Ammon's horn (tissue), 1 donor: ENCODE results near the gene AXIN2.
A peak's percentile ranks its signal among the peaks of the same experiment; 100 is the strongest.

Experiments used
- DNase-seq: peaks from one replicate; pipeline ENCODE4 v3.0.0-alpha.2; 2016; ENCODE audit warnings: low spot score

AXIN2 gene, protein sequence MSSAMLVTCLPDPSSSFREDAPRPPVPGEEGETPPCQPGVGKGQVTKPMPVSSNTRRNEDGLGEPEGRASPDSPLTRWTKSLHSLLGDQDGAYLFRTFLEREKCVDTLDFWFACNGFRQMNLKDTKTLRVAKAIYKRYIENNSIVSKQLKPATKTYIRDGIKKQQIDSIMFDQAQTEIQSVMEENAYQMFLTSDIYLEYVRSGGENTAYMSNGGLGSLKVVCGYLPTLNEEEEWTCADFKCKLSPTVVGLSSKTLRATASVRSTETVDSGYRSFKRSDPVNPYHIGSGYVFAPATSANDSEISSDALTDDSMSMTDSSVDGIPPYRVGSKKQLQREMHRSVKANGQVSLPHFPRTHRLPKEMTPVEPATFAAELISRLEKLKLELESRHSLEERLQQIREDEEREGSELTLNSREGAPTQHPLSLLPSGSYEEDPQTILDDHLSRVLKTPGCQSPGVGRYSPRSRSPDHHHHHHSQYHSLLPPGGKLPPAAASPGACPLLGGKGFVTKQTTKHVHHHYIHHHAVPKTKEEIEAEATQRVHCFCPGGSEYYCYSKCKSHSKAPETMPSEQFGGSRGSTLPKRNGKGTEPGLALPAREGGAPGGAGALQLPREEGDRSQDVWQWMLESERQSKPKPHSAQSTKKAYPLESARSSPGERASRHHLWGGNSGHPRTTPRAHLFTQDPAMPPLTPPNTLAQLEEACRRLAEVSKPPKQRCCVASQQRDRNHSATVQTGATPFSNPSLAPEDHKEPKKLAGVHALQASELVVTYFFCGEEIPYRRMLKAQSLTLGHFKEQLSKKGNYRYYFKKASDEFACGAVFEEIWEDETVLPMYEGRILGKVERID

DNA sequence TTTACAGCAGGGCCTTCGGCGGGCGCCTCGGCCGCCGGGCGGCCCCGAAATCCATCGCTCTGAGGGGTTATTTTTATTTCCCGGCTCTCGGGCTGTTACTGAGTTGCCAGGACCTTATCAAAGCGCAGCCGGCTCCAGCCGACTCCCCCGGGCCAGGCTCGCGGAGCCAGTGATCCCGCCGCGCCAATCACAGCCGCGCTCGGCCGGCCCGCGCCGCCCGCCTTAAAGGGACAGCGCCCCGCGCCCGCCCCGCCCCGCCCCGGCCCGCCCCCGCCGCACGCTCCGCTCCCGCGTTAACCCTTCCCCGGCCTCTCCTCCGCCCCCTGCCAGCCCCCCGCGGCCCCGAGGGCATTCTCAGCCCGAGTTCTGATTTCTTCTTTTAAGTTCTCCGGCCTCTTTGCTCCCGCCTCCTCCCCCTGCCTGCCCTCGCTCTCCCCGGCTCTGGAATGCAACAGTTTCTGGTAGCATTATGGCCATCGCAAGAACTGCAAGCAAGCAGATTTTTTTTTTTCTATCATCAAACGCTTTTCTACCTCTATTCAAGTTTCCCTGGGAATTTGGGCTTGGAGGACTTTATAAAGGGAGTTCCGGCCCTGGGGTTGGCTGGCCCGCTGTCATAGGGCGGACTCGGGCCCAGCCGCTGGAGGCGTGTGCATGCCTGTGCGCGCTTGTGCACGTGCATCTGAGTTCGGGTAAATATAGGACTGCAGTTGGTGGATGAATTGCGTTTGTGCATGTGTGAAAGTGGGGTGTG, at the start of gene AXIN2:
Gene AXIN2, minus strand, starts transcription at position 197 of the 754 bp plus-strand sequence. CDS start 3,028 bp downstream, outside the sequence.
- DNase-seq: peak; percentile 85

DNA sequence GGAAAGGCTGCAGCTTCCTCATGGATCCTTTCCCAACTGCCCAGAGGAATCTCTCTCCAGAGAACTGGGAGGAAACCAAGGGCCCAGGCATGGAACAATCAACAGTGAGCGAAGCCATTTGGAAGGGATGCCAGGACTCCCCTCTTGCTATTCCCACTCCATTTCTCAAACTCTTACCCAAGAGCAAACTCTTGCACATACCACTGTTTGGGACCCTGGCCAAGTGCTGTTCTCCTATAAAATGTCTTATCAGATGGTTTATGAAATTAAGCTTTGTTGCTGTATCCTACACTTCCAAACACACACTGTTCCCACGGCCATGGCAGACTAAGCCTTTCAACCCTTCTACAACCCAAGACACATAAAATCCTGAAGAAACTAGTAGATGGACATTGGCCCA, 48.3 kb upstream of the AXIN2 start:
- DNase-seq: no peak

DNA sequence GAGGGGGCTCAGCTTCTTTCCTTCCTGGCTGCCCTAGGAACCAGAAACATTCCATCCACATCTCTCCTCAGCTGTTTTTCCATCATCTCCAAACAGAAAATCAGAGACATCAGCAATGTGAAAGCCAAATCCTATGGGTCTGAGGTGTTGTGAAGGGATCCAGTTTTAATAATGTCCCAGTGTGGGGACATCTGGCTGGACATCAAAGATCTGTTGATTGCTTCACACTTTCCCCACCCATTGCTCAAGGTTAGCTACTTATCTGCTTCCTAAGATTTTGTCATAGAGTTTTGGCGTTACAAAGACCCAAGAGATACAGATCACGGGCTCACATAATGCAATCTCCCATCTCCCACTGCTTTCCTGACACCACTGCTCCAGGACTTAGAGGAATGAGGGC, 47.8 kb upstream of the AXIN2 start:
- no peak for DNase-seq

DNA sequence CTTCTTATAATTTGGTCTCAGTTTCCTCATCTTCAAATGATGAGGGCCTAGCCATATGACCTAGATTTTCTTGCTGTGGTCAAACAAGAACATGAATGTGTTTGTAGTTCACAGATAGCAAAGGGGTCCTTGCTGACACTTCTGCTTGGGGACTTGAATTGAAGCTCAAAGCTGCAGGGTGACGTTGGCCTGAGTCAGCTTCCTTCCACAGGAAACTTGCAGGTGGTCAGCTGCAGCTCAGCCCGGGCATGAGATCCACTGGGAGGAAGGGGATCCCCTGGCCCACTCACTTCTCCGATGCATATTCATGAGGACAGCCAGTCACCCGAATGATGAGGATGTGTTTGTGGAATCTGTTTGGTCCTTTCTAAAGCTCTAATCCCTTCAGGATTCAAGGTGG, 42.6 kb upstream of the AXIN2 start:
- no peak for DNase-seq

DNA sequence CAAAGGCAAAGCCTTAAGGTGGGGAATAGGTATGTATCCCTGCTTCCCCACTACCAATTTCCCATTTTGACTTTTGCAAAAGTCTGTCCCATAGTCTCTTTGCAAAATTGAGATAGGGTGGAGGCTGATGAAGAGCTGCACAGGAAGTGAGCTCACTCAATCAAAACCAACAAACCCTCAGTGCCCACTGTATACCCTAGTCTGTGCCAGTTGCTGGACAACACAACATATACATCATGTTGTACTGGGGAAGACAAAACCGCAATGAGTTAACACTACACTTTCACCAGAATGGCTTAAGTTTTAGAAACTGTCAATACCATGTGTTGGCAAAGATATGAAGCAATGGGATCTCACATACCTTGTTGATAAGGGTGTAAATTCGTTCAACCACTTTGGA, 40.4 kb upstream of the AXIN2 start:
- no peak for DNase-seq

DNA sequence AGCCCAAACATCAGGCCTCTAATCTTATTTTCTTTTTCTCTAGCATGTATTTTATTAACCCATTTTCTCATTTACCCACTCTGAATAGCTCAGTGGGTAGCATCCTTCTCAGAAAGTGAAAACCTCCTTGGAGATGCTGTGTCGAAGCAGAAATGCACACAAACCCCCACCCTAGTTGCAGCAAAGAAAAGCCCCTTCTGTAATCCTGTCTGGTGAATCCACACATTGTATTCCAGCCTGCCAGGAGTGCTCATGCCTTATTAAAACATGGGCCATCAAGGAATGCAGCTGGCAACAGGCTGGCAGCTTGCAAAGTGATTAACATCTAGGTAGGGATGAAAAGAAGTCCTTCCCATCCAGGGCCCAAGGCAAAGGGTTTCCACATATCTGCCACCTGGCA, 39.7 kb upstream of the AXIN2 start:
- no peak for DNase-seq

DNA sequence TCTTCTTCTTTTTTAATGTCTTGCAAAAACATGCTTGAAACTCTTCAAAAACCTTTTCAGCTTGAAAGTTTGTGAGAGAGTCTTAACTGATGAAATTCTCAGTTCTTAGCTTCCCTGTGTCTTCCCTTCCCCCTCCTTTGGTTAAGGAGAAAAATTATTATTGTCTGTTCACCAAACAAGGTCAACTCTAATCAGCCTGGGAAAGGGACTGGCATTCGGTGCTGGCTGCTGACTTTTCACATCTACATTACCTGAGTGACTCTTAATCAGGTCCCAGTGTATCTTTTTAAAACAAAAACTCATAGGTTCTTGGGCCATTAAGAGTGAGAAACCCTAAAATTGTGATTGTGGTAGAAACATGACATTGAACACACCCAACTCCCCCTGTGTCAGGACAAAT, 39.1 kb upstream of the AXIN2 start:
- no peak for DNase-seq

DNA sequence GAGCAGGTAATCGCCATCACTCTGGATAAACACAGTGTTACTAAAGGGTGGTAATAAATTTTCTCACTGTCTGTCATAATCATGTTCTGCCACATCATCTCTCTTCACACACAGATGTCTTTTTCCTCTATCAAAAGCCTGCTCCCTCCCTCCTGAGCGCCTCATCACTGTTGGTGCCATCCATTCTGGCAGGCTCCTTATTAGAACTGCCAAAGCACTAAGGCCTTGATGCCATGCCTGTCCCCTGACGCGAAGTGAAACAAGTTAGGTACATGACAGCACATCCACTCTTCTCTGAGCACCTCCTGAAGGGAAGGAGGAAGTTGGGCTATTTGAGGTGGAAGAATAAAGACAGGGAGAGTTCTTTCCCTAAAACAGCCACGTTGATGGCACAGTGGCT, 38.2 kb upstream of the AXIN2 start:
- peak; percentile 24 for DNase-seq

DNA sequence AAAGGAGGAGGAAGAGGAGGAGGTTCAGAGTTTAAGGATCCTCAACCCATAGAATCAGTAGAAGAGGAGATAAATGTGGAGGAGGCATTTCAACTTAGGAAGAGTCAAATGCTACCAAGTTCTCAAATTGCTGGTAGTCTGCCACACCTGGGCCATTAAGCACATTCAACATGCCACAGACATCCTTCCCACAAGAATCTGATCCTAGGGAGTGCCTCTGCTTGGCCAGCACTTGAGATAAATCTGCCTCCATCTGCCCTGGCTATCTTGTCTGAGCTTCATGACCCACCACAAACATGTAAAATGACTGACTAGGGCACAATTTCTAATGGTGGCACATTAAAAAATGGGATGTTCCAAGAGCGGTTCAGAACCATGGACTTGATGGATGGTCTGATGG, 37.3 kb upstream of the AXIN2 start:
- DNase-seq: no peak

DNA sequence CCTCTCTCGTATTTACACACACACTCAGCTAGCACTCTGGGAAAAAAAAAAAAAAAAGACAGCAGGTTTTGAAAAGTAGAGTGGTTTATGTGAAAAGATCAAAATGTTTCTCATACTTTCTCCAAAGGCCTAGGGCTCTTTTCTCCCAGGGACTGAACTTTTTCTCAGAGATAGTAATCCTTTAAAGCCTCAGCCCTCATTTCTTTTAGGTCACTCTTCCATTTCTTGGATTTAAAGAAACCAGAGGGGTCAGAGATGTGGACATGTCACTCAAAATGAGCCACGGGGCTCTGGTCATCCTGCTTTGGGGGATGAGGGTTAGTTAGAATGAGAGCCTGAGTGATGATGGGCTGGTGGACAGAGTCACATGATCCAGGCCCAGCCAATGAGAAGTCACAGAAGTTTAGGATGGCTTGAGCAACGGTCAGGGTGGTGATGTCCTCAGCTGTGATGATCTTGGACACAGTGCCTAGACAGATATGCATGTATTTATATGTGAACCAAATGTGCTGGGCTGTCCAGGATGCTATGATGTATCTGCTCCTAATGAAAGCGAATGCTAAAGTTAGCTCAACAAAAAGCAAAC, 33.7 kb upstream of the AXIN2 start:
- DNase-seq: no peak

DNA sequence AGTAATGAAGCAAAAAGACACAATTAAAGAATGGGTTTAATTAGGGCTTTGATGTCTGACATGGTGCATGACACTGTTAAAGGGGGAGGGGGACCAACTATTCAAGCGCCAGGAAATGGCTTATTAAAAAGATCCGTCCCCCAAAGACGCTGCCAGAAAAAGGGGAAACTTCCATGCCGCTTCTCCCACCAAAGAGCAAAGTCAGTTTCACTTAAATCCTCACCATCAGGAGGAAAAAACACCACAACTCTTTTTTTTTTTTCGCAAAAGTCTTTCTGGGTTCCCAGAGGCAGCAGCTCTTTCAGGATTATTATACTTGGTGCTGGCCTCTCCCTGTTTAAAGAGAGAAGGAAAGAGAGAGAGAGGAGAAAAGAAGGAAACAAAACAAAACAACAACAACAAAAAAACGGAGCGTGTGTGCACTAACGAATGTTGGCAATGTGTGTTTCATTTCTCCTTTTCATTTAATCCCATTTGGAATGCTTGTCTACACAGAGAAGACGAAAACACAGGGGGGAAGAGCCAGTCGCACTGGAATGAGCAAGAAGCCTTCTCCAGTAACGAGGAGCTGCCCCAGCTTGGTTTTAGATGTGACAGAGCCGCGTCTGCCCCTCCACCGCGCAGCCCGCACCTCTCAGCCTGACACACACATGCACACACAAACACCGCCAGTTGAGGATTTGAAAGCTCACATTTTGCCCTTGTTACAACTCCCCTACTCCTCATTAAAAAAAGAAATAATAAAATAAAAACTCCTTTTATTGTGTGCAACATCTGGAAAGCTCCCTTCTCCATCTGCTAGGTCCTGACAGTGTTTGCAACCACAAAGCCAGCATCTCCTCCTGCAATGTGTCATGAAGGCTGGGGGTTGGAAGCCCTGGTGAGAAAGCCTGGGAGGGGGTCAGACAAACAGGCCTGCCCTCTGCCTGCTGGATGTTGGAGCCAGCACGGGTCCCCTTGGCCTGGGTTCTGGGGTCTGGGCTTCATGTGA, 32.7 kb upstream of the AXIN2 start:
- peak; percentile 36 for DNase-seq

DNA sequence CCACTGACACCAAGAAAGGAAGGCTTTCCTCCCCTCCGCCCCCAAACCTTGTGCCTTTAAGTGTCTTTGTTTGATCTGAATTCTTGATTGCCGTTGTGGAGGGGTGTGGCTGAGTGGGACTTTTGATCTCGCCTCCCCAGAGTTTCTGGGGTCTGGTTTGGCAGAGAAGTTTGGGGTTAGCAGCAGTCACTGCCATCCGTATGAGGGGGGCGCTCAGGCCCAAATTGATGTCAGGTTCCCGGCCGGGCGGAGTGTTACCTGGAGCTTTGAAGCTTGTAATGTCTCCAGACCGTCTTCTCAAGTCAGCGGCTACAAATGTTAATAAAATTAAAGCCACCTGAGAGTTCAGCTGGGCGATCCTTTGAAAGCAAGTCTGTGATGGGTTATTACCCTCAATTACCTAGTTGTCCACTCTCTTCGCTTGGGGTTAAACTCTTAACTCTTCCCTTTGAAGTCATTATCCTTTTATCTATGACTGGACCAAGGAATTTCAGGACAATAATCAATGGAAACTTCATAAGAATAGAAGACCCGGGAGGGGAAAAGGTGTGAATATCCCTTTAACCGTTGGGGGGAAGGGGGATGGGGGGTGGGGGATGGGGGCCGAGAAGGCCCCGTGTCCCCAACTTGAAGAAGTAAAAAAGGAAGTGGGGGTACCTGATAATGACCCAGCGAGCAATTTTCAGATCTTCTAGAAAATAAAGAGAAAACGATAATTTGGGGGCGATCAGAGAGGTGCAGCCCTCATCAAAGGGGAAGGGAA, 31.8 kb upstream of the AXIN2 start:
- DNase-seq: no peak

DNA sequence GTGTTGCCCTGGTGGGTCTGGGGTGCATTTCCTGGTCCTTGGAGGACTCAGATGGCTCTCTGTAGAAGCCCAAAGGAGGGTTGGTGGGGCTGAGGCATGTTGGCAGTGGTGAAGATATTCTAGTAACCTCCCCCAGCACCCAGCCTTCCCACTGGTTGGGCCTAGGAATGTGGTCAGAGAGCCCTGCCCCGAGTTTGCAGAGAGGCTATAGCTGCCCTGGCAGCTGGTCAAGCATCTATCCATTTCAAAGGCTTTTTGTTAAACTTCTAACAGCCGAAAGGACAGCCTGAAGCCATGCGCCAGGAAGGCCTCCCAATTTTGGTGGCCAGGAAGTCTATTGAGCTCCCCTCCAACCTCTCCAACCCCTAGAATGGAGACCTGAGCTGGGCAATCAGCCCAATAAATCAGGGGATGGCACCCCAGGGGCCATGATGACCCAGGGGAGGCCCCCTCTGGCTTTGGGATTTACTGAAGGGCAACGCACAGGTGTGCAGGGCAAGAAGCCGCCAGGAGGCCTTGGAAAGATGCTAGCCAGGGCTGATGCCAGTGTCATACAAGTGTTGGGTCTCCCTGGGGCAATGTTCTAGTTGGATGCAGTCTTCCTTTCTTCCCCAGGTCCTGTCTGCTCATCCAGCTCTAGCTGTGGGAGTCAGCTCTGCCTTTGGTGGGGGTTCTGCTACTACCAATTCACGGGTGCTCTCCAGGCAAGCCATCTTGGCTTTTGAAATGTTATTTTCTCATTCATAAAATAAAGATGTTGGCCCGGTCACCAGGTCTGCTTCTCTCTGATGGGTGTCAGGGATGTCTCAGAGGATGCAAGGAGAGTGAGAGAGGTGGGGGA, 30.9 kb upstream of the AXIN2 start:
- no peak for DNase-seq

DNA sequence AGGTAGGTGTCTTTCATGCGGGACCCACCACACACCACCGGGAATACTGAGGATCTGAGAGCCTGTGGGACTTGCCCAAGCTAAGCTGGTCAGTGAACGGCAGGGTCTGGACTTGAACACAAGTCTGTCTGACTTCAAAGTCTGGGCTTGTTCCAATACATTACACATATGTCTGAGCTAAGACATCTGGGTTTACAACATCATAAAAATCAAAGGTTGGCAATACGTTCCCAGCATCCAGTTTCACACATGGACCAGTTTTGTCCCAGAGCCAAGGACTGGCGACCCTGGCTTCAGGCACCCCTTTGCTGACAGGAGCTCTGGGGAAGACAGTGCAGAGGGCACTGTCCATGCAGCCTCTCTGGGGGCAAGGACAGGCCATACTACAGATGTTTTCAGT, 27.9 kb upstream of the AXIN2 start:
- no peak for DNase-seq

DNA sequence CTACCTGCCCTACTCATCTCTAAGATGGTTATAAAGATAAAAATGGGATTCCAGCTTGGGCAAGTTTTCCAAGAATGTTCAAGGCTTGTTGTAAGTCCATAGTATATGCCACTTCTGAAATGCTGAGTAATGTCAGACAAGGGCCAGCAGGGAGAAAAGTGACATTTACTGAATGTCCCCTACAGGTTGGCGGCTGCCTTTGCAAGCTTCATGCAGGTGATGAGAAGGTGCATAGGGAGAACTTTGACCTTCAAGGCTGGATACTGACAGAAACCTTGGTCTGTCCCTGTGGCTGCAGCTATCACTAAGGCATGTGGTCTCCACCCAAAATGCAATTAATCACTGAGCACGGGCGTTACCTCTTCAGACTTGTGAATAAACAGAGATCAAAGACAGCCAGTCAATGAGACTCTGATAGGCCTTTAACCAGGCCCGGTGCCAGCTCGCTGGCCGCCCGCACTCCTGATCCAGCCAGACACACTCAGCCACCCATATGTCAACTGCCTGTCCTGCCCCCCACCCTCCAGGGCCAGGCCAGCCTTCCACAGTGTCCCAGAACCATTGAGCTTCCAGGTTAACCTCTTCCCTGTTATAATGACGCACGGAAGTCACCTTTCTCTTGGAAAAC, 26.8 kb upstream of the AXIN2 start:
- DNase-seq: no peak

DNA sequence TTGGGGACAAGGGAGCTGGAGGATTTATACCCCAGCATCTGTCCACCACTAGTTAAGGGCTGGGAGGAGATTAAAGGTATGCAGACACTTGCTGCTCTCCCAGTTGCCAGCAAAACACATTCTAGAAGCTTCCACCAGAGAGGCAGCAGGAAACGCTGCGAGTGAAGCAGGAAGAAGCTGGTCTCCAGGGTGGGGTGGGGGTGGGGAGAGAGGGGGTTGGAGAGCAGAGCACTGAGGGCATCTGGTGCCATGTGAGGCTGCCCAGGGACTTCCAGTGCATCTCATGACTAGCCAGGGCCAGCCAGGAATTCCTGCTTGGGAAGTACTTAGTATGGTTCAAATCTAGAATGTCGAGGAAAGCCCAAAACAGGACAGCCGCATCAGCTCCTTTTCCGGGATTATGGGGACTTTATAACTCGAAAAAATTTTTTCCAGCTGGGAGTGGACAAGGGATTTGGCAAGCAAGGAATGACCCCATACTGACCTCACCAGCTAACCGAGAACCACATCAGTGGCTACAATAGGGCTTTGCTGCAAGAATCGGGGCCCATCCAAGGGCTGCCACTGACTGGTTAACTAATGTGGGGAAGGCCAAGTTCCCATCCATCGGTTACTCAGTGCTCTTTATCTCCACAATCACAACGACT, 26.2 kb upstream of the AXIN2 start:
- no peak for DNase-seq

DNA sequence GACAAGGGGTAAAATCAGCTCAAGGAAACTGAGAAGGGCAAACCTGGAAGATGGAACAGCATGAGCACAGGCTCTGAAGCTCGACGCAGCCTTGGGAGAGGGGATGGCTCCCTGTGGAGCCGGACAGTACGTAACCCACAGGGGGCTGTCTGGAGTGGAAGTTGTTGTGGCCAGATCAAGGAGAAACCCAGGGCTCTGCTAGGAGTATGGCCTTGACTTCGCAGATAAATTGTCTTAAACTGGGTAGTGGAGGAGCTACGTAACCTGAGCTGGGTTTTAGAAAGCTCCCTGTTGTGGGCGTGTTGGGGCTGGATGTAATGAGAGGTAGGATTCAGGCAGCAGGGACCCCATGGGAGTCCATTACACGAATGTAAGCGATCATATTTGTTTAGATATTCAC, 25.5 kb upstream of the AXIN2 start:
- DNase-seq: no peak
